Adrenal gland (tissue), 12 donors: ENCODE data around the gene GRIK1. TPM values are rescaled to one million over a fixed set of nuclear protein-coding genes. Genes with fewer than 3 reads are reported as not detected.

ENCODE experiments used
- DNase-seq, 7 donors: peaks; one replicate each; pipeline ENCODE4 v3.0.0-alpha.2; 2019 to 2020
- H3K27ac ChIP-seq, 5 donors: fragments of 200-600 bp; sonication (generic) in 4 of 5; 1 replicate in 3 of 5; 2 replicates in 2 of 5; pipeline versions ENCODE4 v1.5.1 to v1.8.0; 2016 to 2020; ENCODE audit warnings: mild to moderate bottlenecking in 1 of 5
- H3K27me3 ChIP-seq: fragments of 200-600 bp; 2 replicates; pipeline ENCODE4 v1.8.0; 2021
- H3K36me3 ChIP-seq, 2 donors: fragments of 200-600 bp; replicated peaks in 1 of 2; 1 replicate in 1 of 2; 2 replicates in 1 of 2; pipeline versions ENCODE4 v1.5.1 to v1.8.0; 2018 to 2022
- H3K4me1 ChIP-seq, 2 donors: fragments of 200-600 bp; replicated peaks in 1 of 2; 1 replicate in 1 of 2; 2 replicates in 1 of 2; pipeline versions ENCODE4 v1.5.1 to v1.8.0; 2018 to 2021
- H3K4me3 ChIP-seq, 4 donors: fragments of 200-600 bp; sonication (generic) in 3 of 4; one replicate each; pipeline ENCODE4 v1.5.1; 2016 to 2018
- H3K9me3 ChIP-seq, 3 donors: fragments of 200-600 bp; sonication (generic) in 1 of 3; replicated peaks in 1 of 3; 1 replicate in 2 of 3; 2 replicates in 1 of 3; pipeline versions ENCODE4 v1.5.1 to v1.8.0; 2016 to 2021
- POLR2A ChIP-seq, 2 donors: fragments of 450-650 bp; IDR thresholded peaks; one replicate each; pipeline ENCODE4 v1.6.1; 2017; ENCODE audit warnings: antibody characterized with exemption in 2 of 2, mild to moderate bottlenecking in 2 of 2, moderate library complexity in 1 of 2
- WGBS, 4 donors: extraction: QIAGEN DNeasy Blood & Tissue Kit in 2 of 4; methylation state at CpG; one replicate each; pipeline versions ENCODE4 v1.1.5 to v1.1.7; 2013 to 2017; 5-methylcytosine and 5-hydroxymethylcytosine counted together
- intact Hi-C, 2 donors: fragments of 100-400 bp; cut with DNase I; formaldehyde crosslinking; loops; one replicate each; pipeline versions ENCODE4 v1.14.1 to v1.15.0; 2022 to 2023
- polyA plus RNA-seq, 3 donors: library from polyadenylated mRNA; stranded (reverse); fragments of 200-250 nt in 2 of 3; fragments of 350-450 nt in 1 of 3; fragmentation: Illumina TruSeq in 1 of 3; extraction: RNeasy Lipid Tissue Mini Kit (QIAGEN cat#74804) in 1 of 3; gene quantifications; one replicate each; pipeline ENCODE4 v1.2.3, GENCODE V29; 2013 to 2014
- total RNA-seq, 9 donors: library from RNA; depleted of rRNA in 4 of 9; stranded (reverse); fragments of >200 nt in 4 of 9; fragments of 120-200 nt in 1 of 9; fragmentation: NEBNext Ultra II Directional in 1 of 9; extraction: Animal tissue kit (Norgen Biotek cat#: 25700) in 1 of 9; gene quantifications; one replicate each; pipeline versions ENCODE4 v1.1.0 to v1.2.4, GENCODE V29; 2013 to 2023
- TF ChIP-seq, protein P1 (sequence below), 6 experiments: fragments of 450-650 bp in 4 of 6; fragments of 200-600 bp in 2 of 6; sonication (generic) in 1 of 6; IDR thresholded peaks; 1 replicate in 5 of 6; 2 replicates in 1 of 6; pipeline versions ENCODE4 v1.5.1 to v1.8.0; 2016 to 2021; ENCODE audit warnings: antibody characterized with exemption in 6 of 6, mild to moderate bottlenecking in 2 of 6, moderate library complexity in 1 of 6
- donor health status: healthy with polysubstance abuse.
- donor health status: Bipolar disorder and iron deficiency.
- donor health status: DM: yes; HTN: yes; CAD: no.
- donor health status: DM: no; HTN: no; CAD: no.
- donor health status: DM: no; HTN: no; CAD: no.
- donor health status: DM: yes; HTN: yes; CAD: no.

Gene GRIK1
- total and polyA plus RNA-seq, 12 donors: 0.23 to 47.4 (median 8.1) TPM; not detected in 3

DNA sequence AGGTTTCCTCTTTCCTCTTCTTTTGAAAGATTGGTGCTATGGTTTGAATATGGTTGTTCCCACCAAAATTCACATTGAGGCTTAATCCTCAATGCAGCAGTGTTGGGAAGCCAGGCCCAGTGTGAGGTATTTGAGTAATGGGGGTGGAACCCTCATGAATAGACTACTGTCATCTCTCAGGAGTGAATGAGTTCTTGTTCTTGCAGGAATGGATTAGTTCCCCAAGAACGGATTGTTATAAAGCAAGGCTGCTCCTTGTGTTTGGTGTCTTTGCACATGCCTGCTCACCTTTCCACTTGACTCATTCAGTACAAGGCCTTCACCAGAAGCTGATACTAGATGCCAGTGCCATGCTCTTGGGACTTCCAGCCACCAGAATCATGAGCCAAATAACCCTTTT lies 417.9 kb downstream of the GRIK1 start:
- Histone ChIP-seq H3K27ac (no peak overlapping the region), H3K9me3 (no peaks in the 10 kb centered on the region), H3K4me1 (no peaks in the 10 kb centered on the region), H3K4me3 (no peak overlapping the region), H3K27me3 (no peaks in the 10 kb centered on the region), H3K36me3 (no peaks in the 10 kb centered on the region)
- intact Hi-C loops: no loop called here
- WGBS, 4 donors: 82 to 90% (median 87%) methylated on average over 1 of the region's 1 CpG
- no peak for TF ChIP-seq POLR2A (IDR thresholded peaks at IDR 0.05)
- TF ChIP-seq, protein P1, sequence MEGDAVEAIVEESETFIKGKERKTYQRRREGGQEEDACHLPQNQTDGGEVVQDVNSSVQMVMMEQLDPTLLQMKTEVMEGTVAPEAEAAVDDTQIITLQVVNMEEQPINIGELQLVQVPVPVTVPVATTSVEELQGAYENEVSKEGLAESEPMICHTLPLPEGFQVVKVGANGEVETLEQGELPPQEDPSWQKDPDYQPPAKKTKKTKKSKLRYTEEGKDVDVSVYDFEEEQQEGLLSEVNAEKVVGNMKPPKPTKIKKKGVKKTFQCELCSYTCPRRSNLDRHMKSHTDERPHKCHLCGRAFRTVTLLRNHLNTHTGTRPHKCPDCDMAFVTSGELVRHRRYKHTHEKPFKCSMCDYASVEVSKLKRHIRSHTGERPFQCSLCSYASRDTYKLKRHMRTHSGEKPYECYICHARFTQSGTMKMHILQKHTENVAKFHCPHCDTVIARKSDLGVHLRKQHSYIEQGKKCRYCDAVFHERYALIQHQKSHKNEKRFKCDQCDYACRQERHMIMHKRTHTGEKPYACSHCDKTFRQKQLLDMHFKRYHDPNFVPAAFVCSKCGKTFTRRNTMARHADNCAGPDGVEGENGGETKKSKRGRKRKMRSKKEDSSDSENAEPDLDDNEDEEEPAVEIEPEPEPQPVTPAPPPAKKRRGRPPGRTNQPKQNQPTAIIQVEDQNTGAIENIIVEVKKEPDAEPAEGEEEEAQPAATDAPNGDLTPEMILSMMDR (IDR thresholded peaks at IDR 0.05): no peak
- DNase-seq: no peak

DNA sequence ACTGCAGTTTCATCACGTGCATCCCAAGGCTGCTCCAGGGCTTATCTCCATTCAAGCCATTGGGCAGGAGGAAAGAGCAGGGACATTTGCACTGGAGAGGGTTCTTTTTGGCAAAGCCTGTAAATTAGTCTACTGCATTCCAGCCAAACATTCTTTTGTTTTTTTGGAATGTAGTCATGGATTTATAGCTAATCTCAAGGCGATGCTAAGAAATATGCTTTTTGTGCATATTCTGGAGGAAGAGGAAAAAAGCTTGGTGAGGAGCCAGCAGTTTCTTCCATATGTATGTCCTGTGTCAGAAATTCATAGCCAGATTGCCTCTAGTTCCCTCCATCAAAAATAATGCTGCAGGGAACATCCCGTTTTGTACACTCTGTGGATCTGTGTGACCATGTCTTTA lies 419.6 kb downstream of the GRIK1 start:
- intact Hi-C loops: no loop called here
- H3K27ac ChIP-seq: no peak overlapping the region
- no peaks in the 10 kb centered on the region for H3K9me3 ChIP-seq
- no peak for TF ChIP-seq POLR2A (IDR thresholded peaks at IDR 0.05)
- TF ChIP-seq, protein P1 (IDR thresholded peaks at IDR 0.05): no peak
- no peak overlapping the region for H3K4me3 ChIP-seq
- no peaks in the 10 kb centered on the region for H3K27me3 ChIP-seq
- 65 to 74% (median 69%) methylated on average over 3 of the region's 3 CpGs for WGBS, 4 donors
- no peaks in the 10 kb centered on the region for H3K36me3 ChIP-seq
- no peaks in the 10 kb centered on the region for H3K4me1 ChIP-seq
- DNase-seq: no peak

DNA sequence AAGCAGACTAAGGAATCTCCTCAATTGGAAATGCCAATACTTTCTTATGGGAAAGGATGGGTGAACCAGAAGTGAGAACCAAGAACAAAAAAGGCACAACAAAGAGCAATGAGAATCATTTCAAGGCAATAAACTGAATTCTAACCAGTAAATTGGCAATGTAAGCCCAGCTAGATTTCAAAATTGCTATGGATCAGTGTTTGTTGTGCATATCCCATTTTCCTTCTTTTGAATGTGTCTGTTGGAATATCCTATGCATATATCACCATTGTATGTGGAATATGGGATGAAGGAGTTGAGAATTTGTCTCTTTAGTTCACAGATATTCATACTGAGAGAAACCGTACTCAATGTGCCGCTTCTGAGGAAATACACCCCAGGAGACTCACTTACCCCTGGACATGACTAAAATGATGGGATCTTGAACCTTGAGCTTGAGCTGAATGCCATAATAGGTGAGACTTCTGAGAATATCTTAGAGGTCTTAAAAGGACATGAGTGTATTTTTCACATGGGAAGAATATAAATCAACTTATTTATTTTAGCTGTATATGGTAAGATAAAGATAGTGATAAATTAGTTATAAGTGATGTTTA lies 425.0 kb downstream of the GRIK1 start:
- H3K4me1 ChIP-seq: no peaks in the 10 kb centered on the region
- no peaks in the 10 kb centered on the region for H3K27me3 ChIP-seq
- TF ChIP-seq, protein P1 (IDR thresholded peaks at IDR 0.05): no peak
- no peak for TF ChIP-seq POLR2A (IDR thresholded peaks at IDR 0.05)
- no peak overlapping the region for H3K4me3 ChIP-seq
- H3K27ac ChIP-seq: no peak overlapping the region
- no peaks in the 10 kb centered on the region for H3K36me3 ChIP-seq
- 92 to 99% (median 97%) methylated on average over 2 of the region's 2 CpGs for WGBS, 4 donors
- no peak for DNase-seq
- H3K9me3 ChIP-seq: peaks cover 0 to 9% (median 0%) of the 10 kb centered on the region in 3 donors
- intact Hi-C loops: no loop called here

DNA sequence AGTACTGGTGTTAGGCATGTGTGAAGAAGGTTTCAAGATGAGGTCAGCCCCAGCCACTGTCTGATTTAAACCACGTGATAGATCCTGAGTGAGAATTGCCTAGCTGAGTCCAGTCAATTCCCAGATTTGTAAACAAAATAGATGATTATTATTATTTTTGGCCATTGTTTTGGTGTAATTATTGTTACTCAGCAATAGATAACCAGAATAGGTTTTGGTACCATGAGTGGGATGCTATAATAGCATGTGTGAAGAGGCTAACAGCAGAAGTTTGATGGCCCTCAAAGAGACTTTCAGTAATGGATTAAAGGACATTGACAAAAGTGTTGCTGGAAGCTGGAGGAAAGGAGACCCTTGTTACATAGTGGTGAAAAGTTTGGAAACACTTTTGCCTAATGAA lies 426.3 kb downstream of the GRIK1 start:
- no peak overlapping the region for H3K27ac ChIP-seq
- TF ChIP-seq, protein P1 (IDR thresholded peaks at IDR 0.05): no peak
- TF ChIP-seq POLR2A (IDR thresholded peaks at IDR 0.05): no peak
- no peak overlapping the region for H3K4me3 ChIP-seq
- H3K9me3 ChIP-seq: peaks cover 0 to 9% (median 0%) of the 10 kb centered on the region in 3 donors
- WGBS, 4 donors: 83 to 97% (median 91%) methylated on average over 1 of the region's 1 CpG
- no peaks in the 10 kb centered on the region for H3K4me1 ChIP-seq
- intact Hi-C loops: no loop called here
- DNase-seq: no peak
- H3K36me3 ChIP-seq: no peaks in the 10 kb centered on the region
- H3K27me3 ChIP-seq: no peaks in the 10 kb centered on the region
